DMS53 (cell line): ENCODE results near the gene SUB1.
"Not testable (repeated sequence)": the region's sequence is repeated elsewhere in the genome, so short reads cannot be mapped to it uniquely, and the experiment has no call there.

ENCODE experiments used
- DNase-seq: peaks from one replicate; lab custom pipeline; 2025; lab: John Stamatoyannopoulos, UW

SUB1 gene

GRCh38 chr5:32600054-32600622, 14.8 kb downstream of the SUB1 start:
- no peak for DNase-seq

GRCh38 chr5:32601623-32602295, 16.4 kb downstream of the SUB1 start:
- DNase-seq: no peak

GRCh38 chr5:32602906-32603305, 17.5 kb downstream of the SUB1 start:
- DNase-seq: no peak

GRCh38 chr5:32604800-32605765, 19.7 kb downstream of the SUB1 start:
- DNase-seq: no peak

- DNase-seq: no peak
Observed at GRCh38 chr5:32605766-32606152, 20.4 kb downstream of the SUB1 start.

- DNase-seq: no peak
Observed at GRCh38 chr5:32612134-32612888, 27.0 kb downstream of the SUB1 start.

GRCh38 chr5:32613050-32613672, 27.8 kb downstream of the SUB1 start:
- peak; percentile 75 for DNase-seq

GRCh38 chr5:32615236-32615635, 29.9 kb downstream of the SUB1 start:
- no peak for DNase-seq

GRCh38 chr5:32618962-32619361, 33.6 kb downstream of the SUB1 start:
- no peak for DNase-seq

GRCh38 chr5:32621256-32621655, 35.9 kb downstream of the SUB1 start:
- no peak for DNase-seq

GRCh38 chr5:32625106-32625505, 39.7 kb downstream of the SUB1 start:
- no peak for DNase-seq

GRCh38 chr5:32625547-32625946, 40.2 kb downstream of the SUB1 start:
- no peak for DNase-seq

GRCh38 chr5:32627219-32627870, 42.0 kb downstream of the SUB1 start:
- no peak for DNase-seq

- peak; percentile 37 for DNase-seq
Observed at GRCh38 chr5:32628049-32628844, 42.9 kb downstream of the SUB1 start.

GRCh38 chr5:32630867-32631491, 45.6 kb downstream of the SUB1 start:
- no peak for DNase-seq

GRCh38 chr5:32633017-32633416, 47.7 kb downstream of the SUB1 start:
- DNase-seq: not testable (repeated sequence)

GRCh38 chr5:32638309-32638708, 53.0 kb downstream of the SUB1 start:
- DNase-seq: no peak

GRCh38 chr5:32639943-32640342, 54.6 kb downstream of the SUB1 start:
- no peak for DNase-seq

- no peak for DNase-seq
Observed at GRCh38 chr5:32642276-32643002, 57.1 kb downstream of the SUB1 start.
